ENCODE results near the gene LCORL.

DNA sequence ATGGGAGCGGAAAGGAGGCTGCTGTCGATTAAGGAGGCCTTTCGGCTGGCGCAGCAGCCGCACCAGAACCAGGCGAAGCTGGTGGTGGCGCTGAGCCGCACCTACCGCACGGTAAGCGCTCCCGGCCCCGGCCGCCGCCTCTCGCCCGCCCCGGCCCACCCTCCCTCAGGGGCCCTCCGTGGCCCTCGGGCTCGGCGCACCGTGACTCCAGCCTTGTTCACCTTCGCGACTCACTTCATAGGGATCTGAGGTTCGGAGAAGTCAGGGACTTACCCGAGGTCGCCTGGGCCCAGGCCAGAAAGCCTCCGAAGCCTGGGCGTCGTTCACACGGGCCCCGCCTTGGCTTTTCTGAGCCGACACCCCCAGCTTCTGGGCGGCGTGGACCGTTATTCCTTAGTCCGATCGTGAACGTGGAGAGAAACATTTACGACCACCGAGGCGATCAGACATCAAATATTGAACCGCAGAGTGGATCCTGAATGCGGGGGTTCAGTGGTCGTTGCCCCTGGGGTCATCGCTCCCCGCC is 210.4 kb downstream of the LCORL start:
- no peak for TF ChIP-seq EZH2 (IDR thresholded peaks at IDR 0.05; ENCODE audit: borderline replicate concordance, low read depth, low read length, severe bottlenecking)
- TF ChIP-seq, protein P1, sequence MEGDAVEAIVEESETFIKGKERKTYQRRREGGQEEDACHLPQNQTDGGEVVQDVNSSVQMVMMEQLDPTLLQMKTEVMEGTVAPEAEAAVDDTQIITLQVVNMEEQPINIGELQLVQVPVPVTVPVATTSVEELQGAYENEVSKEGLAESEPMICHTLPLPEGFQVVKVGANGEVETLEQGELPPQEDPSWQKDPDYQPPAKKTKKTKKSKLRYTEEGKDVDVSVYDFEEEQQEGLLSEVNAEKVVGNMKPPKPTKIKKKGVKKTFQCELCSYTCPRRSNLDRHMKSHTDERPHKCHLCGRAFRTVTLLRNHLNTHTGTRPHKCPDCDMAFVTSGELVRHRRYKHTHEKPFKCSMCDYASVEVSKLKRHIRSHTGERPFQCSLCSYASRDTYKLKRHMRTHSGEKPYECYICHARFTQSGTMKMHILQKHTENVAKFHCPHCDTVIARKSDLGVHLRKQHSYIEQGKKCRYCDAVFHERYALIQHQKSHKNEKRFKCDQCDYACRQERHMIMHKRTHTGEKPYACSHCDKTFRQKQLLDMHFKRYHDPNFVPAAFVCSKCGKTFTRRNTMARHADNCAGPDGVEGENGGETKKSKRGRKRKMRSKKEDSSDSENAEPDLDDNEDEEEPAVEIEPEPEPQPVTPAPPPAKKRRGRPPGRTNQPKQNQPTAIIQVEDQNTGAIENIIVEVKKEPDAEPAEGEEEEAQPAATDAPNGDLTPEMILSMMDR (IDR thresholded peaks at IDR 0.05; ENCODE audit: extremely low read depth in 1 of 2, insufficient read depth in 1 of 2, low read depth in 1 of 2, low read length in 2 of 2): no peak
- no peak for TF ChIP-seq POLR2A (IDR thresholded peaks at IDR 0.05; ENCODE audit: low read depth, low read length)
- no peak for TF ChIP-seq GATA2 (IDR thresholded peaks at IDR 0.05; ENCODE audit: insufficient read depth, insufficient read length, low read depth, low read length)
- TF ChIP-seq POLR2AphosphoS5 (IDR thresholded peaks at IDR 0.05; ENCODE audit: insufficient read depth, low read depth, low read length): no peak

Measured in endothelial cell of umbilical vein (primary cell).